ENCODE data around the gene TRPM3. TPM values are rescaled to one million over a fixed set of nuclear protein-coding genes. Genes with fewer than 3 reads are reported as not detected.

TRPM3 gene
- total RNA-seq, 1 experiment from 2014 or later, result not detected

DNA sequence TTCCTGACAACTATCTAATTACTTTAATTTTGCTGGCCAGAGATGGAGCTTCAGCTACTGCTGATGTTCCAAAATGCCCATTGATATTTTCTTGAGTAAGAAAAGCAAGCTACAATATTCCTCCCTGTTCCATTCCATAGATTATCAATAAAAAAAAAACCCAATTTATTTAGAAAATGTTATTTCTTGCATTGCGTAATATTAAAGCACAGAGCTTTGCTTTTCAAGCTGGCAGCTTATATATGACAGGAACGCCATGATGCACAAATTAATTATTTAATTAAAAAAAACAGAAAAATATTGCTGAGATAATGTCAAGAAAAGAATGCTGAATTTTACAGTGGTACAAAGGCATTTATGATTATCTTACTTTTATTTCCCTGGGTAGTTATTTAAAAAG lies 47.9 kb downstream of the TRPM3 start:
- no peaks in the 10 kb centered on the region for H3K36me3 Mint-ChIP-seq (ENCODE audit: insufficient read depth, unreplicated experiment)
- no peaks in the 10 kb centered on the region for H3K4me1 Mint-ChIP-seq (ENCODE audit: low read depth, unreplicated experiment)
- intact Hi-C loops (cut with micrococcal nuclease; ENCODE audit: unreplicated experiment), result no loop called here
- Histone ChIP-seq H3K4me1 (no peaks in the 10 kb centered on the region), H3K36me3 (ENCODE audit: control insufficient read depth, insufficient read depth, low read length) (no peaks in the 10 kb centered on the region), H3K4me3 (ENCODE audit: low read depth, low read length) (no peak overlapping the region), H3K9me3 (no peaks in the 10 kb centered on the region), H3K27me3 (replicated peaks; ENCODE audit: control insufficient read depth, insufficient read depth, low read length) (no peaks in the 10 kb centered on the region)
- no peak for DNase-seq
- ChIA-PET POLR2A (no interaction called here), CTCF (no interaction called here)
- no peak overlapping the region for H3K27ac Mint-ChIP-seq (ENCODE audit: unreplicated experiment)
- H3K4me3 Mint-ChIP-seq (ENCODE audit: unreplicated experiment), result no peak overlapping the region
- TF ChIP-seq, protein P1, sequence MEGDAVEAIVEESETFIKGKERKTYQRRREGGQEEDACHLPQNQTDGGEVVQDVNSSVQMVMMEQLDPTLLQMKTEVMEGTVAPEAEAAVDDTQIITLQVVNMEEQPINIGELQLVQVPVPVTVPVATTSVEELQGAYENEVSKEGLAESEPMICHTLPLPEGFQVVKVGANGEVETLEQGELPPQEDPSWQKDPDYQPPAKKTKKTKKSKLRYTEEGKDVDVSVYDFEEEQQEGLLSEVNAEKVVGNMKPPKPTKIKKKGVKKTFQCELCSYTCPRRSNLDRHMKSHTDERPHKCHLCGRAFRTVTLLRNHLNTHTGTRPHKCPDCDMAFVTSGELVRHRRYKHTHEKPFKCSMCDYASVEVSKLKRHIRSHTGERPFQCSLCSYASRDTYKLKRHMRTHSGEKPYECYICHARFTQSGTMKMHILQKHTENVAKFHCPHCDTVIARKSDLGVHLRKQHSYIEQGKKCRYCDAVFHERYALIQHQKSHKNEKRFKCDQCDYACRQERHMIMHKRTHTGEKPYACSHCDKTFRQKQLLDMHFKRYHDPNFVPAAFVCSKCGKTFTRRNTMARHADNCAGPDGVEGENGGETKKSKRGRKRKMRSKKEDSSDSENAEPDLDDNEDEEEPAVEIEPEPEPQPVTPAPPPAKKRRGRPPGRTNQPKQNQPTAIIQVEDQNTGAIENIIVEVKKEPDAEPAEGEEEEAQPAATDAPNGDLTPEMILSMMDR (IDR thresholded peaks at IDR 0.05; ENCODE audit: insufficient read depth in 1 of 2, low read depth in 1 of 2, low read length in 1 of 2, severe bottlenecking in 1 of 2, unreplicated experiment in 1 of 2), result no peak
- BruUV-seq (replicated peaks), result no TSS peak
- H3K27me3 Mint-ChIP-seq (ENCODE audit: insufficient read depth, unreplicated experiment), result no peaks in the 10 kb centered on the region
- H3K9me3 Mint-ChIP-seq (ENCODE audit: unreplicated experiment), result no peaks in the 10 kb centered on the region

DNA sequence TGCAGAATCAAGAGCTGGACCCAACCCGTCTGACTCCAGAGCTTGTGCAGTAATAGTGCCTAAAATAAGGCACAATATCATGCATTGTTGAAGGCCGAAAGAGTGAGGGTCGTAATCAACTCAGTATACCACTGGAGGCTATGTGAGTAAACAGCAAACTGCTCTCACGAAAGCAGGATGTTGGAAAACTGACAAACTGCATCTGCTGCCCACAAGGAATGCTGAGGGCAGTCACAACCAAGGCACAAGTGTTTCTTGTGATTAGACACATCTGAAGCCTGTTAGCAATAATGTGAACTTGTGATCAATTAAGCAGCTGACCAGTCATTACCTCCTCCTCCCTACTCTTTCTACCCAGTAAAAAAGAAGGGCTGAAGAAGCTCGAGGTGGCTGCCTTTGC lies 48.8 kb downstream of the TRPM3 start:
- Mint-ChIP-seq H3K36me3 (ENCODE audit: insufficient read depth, unreplicated experiment) (no peaks in the 10 kb centered on the region), H3K9me3 (ENCODE audit: unreplicated experiment) (no peaks in the 10 kb centered on the region), H3K4me1 (ENCODE audit: low read depth, unreplicated experiment) (no peaks in the 10 kb centered on the region), H3K27ac (ENCODE audit: unreplicated experiment) (no peak overlapping the region), H3K27me3 (ENCODE audit: insufficient read depth, unreplicated experiment) (no peaks in the 10 kb centered on the region), H3K4me3 (ENCODE audit: unreplicated experiment) (no peak overlapping the region)
- H3K27me3 ChIP-seq (replicated peaks; ENCODE audit: control insufficient read depth, insufficient read depth, low read length), result no peaks in the 10 kb centered on the region
- no TSS peak for BruUV-seq (replicated peaks)
- ChIA-PET POLR2A (no interaction called here), CTCF (no interaction called here)
- no peak for DNase-seq
- H3K4me3 ChIP-seq (ENCODE audit: low read depth, low read length), result no peak overlapping the region
- no peaks in the 10 kb centered on the region for H3K36me3 ChIP-seq (ENCODE audit: control insufficient read depth, insufficient read depth, low read length)
- H3K4me1 ChIP-seq, result no peaks in the 10 kb centered on the region
- no peaks in the 10 kb centered on the region for H3K9me3 ChIP-seq
- intact Hi-C loops (cut with micrococcal nuclease; ENCODE audit: unreplicated experiment), result no loop called here
- TF ChIP-seq, protein P1 (IDR thresholded peaks at IDR 0.05; ENCODE audit: insufficient read depth in 1 of 2, low read depth in 1 of 2, low read length in 1 of 2, severe bottlenecking in 1 of 2, unreplicated experiment in 1 of 2), result no peak

DNA sequence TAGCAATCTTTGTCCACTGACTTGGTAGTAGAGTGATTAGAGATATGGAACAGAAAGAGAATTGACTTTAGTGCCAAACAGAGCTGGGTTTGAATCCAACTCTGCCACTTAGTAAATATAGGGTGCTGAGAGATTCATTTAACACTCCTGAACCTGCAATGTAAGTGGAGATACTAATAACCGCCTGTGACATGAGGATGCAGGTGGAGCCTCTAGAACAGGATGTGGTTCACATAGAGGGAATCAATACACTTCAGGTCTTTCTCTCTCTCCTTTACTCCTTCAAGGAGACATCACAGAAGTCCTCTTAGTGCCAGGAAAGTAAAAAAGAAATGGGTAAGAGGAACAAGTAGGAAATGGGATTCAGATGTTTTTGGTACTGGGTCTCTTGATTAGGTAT lies 49.8 kb downstream of the TRPM3 start:
- H3K36me3 ChIP-seq (ENCODE audit: control insufficient read depth, insufficient read depth, low read length), result no peaks in the 10 kb centered on the region
- no peak for DNase-seq
- no peaks in the 10 kb centered on the region for H3K4me1 ChIP-seq
- no peak overlapping the region for H3K4me3 ChIP-seq (ENCODE audit: low read depth, low read length)
- Mint-ChIP-seq H3K27ac (ENCODE audit: unreplicated experiment) (no peak overlapping the region), H3K4me3 (ENCODE audit: unreplicated experiment) (no peak overlapping the region), H3K27me3 (ENCODE audit: insufficient read depth, unreplicated experiment) (no peaks in the 10 kb centered on the region), H3K9me3 (ENCODE audit: unreplicated experiment) (no peaks in the 10 kb centered on the region), H3K4me1 (ENCODE audit: low read depth, unreplicated experiment) (no peaks in the 10 kb centered on the region), H3K36me3 (ENCODE audit: insufficient read depth, unreplicated experiment) (no peaks in the 10 kb centered on the region)
- intact Hi-C loops (cut with micrococcal nuclease; ENCODE audit: unreplicated experiment), result no loop called here
- no peaks in the 10 kb centered on the region for H3K9me3 ChIP-seq
- TF ChIP-seq, protein P1 (IDR thresholded peaks at IDR 0.05; ENCODE audit: insufficient read depth in 1 of 2, low read depth in 1 of 2, low read length in 1 of 2, severe bottlenecking in 1 of 2, unreplicated experiment in 1 of 2), result no peak
- ChIA-PET POLR2A (no interaction called here), CTCF (no interaction called here)
- H3K27me3 ChIP-seq (replicated peaks; ENCODE audit: control insufficient read depth, insufficient read depth, low read length), result no peaks in the 10 kb centered on the region
- no TSS peak for BruUV-seq (replicated peaks)
